ENCODE measurements around the gene SH3RF3.

The SH3RF3 gene

DNA sequence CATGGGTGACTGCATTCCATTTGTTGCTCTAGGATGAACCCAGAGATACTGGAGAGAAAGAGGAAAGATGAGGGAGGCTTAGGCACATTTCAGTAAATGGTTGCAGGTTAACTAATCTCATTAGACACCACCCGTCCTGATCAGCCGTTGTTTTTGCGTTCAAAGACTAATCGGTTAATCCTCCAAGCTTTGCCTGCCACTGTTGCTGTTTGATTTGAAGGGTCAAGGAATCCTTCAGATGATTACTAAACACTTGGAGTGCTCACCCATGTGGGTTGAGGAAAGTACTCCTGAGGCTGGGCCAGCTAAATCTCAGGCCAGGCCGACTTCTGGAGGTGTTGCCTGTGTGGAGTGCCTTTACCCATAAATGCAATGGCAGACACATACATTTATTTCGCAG is 8.6 kb downstream of the SH3RF3 start:
- TF ChIP-seq, protein P1, sequence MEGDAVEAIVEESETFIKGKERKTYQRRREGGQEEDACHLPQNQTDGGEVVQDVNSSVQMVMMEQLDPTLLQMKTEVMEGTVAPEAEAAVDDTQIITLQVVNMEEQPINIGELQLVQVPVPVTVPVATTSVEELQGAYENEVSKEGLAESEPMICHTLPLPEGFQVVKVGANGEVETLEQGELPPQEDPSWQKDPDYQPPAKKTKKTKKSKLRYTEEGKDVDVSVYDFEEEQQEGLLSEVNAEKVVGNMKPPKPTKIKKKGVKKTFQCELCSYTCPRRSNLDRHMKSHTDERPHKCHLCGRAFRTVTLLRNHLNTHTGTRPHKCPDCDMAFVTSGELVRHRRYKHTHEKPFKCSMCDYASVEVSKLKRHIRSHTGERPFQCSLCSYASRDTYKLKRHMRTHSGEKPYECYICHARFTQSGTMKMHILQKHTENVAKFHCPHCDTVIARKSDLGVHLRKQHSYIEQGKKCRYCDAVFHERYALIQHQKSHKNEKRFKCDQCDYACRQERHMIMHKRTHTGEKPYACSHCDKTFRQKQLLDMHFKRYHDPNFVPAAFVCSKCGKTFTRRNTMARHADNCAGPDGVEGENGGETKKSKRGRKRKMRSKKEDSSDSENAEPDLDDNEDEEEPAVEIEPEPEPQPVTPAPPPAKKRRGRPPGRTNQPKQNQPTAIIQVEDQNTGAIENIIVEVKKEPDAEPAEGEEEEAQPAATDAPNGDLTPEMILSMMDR (conservative IDR thresholded peaks at IDR 0.05; ENCODE audit: low read depth, low read length) = no peak
- no peak for DNase-seq (ENCODE audit: low read depth)
- no peak overlapping the region for H3K4me3 ChIP-seq (ENCODE audit: low read depth, low read length)

DNA sequence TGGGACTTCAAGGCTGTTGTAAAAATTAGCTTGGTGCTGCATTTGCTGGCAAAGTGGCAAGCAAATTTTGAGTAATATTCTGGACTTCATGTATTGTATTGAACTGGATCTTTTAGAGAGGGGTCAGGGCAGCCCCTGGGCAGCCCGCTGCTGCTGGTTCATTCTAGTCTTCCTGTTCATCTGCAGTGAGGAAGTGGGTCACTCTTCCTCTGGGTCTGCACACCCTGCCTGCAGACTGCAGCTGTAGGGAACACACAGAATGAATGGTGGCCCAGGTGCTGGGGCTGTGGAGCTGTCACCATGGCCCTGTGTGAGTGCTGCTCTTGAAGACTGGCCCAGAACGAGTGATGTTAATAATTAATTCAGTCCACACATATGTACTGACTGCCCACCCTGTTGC is 9.4 kb downstream of the SH3RF3 start:
- TF ChIP-seq, protein P1 (conservative IDR thresholded peaks at IDR 0.05; ENCODE audit: low read depth, low read length) = no peak
- no peak for DNase-seq (ENCODE audit: low read depth)
- no peak overlapping the region for H3K4me3 ChIP-seq (ENCODE audit: low read depth, low read length)

DNA sequence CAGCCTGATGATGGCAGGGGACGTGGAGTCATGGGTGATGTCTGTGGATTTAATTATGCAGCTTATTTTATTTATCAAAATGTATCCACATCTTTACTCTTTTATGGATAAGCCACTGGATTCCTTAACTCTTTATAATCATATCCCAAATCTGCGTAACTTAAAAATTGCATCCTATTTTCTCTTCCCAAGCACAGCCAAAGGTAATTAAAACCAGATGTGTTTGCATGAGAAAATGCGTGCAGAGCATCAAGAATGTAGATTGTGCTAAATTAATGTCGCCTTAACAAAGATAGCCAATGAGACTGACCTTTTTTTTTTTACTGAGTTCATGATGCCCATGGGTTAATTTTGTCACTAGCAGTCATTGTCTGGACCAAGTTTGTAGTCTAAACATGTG is 10.0 kb downstream of the SH3RF3 start:
- no peak for DNase-seq (ENCODE audit: low read depth)
- H3K4me3 ChIP-seq (ENCODE audit: low read depth, low read length) = no peak overlapping the region
- TF ChIP-seq, protein P1 (conservative IDR thresholded peaks at IDR 0.05; ENCODE audit: low read depth, low read length) = no peak

DNA sequence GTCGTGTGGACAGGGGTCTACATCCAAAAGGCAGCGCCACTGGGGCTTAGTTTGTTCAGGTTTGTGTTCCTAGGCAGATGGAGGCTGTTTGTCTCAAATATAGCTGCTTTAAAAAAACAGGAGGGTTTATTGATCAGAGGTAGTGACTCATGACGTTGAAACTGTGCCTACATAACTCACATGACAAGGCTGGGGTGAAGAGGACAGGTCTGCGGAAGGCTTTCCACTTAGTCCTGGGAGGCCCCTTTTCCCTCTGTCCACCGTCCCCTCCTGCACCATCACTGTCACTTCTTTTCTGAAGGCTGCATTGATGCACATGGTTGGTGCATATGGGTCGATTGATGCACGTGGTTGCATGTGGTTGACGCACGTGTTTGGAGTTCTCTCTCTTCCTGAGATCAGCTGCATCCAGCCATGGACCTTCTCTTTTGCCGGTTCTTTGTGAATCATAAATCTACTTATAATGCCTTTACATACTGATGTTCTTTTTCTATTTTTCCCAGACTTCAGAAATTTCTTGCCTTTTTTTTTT is 10.9 kb downstream of the SH3RF3 start:
- DNase-seq (ENCODE audit: low read depth) = no peak
- TF ChIP-seq, protein P1 (conservative IDR thresholded peaks at IDR 0.05; ENCODE audit: low read depth, low read length) = no peak
- H3K4me3 ChIP-seq (ENCODE audit: low read depth, low read length) = no peak overlapping the region

DNA sequence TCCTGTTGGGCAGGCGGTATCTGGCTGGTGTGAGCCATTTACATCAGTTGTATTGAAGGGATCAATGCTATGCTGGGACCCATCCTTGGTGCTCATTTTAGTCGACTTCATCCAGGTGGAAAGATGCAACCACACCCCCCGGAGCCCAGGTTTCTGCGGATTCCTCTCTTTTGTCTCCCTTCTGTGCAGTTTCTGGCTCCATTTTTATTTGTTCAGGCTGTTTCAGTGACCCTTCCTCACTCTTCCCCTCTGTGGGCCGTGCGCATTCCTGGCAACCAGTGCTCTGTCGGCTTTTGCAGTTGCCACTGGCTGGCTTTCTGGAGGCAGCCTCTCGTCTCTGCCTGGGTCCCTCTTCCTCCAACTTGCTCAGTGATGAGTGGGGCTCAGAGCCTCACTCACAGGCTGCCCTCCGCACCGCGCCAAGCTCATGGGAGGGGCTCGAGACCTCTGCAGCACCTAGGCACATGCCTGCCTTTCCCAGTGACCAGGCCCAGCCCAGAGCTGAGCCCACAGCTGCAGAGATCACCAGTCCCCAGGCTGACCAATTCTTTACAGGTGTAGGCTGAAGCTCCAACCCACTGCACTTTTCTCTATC is 12.1 kb downstream of the SH3RF3 start:
- H3K4me3 ChIP-seq (ENCODE audit: low read depth, low read length) = no peak overlapping the region
- TF ChIP-seq, protein P1 (conservative IDR thresholded peaks at IDR 0.05; ENCODE audit: low read depth, low read length) = no peak
- DNase-seq (ENCODE audit: low read depth) = no peak

DNA sequence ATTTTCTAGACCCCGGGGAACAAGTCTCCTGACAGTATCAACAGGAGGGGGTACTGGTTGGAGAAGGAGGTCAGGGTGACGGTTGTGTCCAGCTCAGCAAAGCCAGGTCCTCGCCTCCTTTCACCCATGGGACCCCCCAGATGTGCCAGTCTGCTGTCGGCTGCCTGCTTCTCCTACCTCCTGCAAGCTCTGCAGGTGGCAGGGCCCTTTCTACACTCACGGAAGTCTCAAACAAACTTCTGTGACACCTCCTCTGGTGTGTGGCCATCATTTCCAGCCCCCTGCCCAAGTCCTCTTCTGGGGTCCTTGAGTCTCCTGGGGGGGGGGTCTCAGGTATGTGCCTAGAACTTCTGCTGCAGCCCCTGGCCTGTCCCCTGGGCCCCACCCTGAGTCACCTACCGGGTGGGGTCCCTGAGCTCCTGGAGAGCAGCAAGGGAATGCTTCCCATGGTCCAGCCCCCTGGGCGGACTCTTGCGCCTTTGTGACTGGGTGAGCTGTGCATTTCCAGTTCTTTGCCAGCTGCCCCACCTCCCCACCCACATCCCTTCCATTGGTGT is 12.8 kb downstream of the SH3RF3 start:
- no peak overlapping the region for H3K4me3 ChIP-seq (ENCODE audit: low read depth, low read length)
- DNase-seq (ENCODE audit: low read depth) = no peak
- TF ChIP-seq, protein P1 (conservative IDR thresholded peaks at IDR 0.05; ENCODE audit: low read depth, low read length) = no peak
